IPS-15b (cell line): ENCODE results near the gene CYP2A6.

Experiments
- H3K27me3 ChIP-seq: one replicate; pipeline ENCODE4 v1.6.1; 2013; ENCODE audit warnings: low read length; ENCODE audit not compliant: control insufficient read depth, insufficient read depth
- H3K36me3 ChIP-seq: one replicate; pipeline ENCODE4 v1.6.1; 2013; ENCODE audit warnings: low read length; ENCODE audit not compliant: control insufficient read depth, insufficient read depth
- H3K4me1 ChIP-seq: one replicate; pipeline ENCODE4 v1.6.1; 2013; ENCODE audit warnings: mild to moderate bottlenecking, low read length; ENCODE audit not compliant: control insufficient read depth, insufficient read depth
- H3K4me3 ChIP-seq: one replicate; pipeline ENCODE4 v1.5.1; 2013; ENCODE audit warnings: low read depth, low read length
- H3K9ac ChIP-seq: one replicate; pipeline ENCODE4 v1.6.1; 2013; ENCODE audit warnings: low read depth, mild to moderate bottlenecking, low read length
- H3K9me3 ChIP-seq: one replicate; pipeline ENCODE4 v1.6.1; 2013; ENCODE audit warnings: mild to moderate bottlenecking, low read length; ENCODE audit not compliant: control insufficient read depth, insufficient read depth

CYP2A6 gene

GRCh38 chr19:40797166-40797962, 52.9 kb downstream of the CYP2A6 start:
- Histone ChIP-seq H3K4me1 (peaks cover 4% of the 10 kb centered on the region), H3K27me3 (no peaks in the 10 kb centered on the region), H3K36me3 (peaks cover 18% of the 10 kb centered on the region), H3K4me3 (no peak overlapping the region), H3K9me3 (no peaks in the 10 kb centered on the region), H3K9ac (no peak overlapping the region)
